ENCODE measurements around the gene PDZD2. TPM values are rescaled to one million over a fixed set of nuclear protein-coding genes. Genes with fewer than 3 reads are reported as not detected.

Gene PDZD2
- total RNA-seq, 4 donors from 2014 or later, result 2.8 to 5.3 (median 4.0) TPM

DNA sequence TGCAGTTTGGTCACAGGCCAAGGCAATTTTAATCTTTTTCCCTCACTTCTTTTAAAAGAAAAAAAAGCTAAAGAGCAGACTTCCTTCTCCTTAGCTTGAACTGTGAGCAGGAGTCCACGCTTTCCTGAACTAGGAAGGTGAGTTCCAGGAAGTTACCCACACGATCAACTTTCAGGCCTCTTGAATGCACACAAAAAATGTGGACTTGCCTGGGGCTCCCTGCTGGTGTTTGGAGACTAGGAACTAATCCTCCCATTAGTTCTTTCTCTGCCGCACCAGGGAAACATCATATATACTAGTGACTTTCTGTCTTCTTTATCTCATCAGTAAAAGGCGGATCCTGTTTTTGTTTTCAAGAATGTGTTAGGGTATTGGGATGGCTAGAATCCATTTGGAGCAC lies 295.2 kb downstream of the PDZD2 start:
- Histone ChIP-seq H3K36me3 (no peaks in the 10 kb centered on the region), H3K27me3 (no peaks in the 10 kb centered on the region), H3K27ac (no peak overlapping the region), H3K4me1 (peaks cover 0 to 3% of the 10 kb centered on the region in 2 donors), H3K4me3 (no peak overlapping the region), H3K9me3 (no peaks in the 10 kb centered on the region)
- ATAC-seq, result no peak
- TF ChIP-seq POLR2A (IDR thresholded peaks at IDR 0.05), result no peak
- TF ChIP-seq, protein P1, sequence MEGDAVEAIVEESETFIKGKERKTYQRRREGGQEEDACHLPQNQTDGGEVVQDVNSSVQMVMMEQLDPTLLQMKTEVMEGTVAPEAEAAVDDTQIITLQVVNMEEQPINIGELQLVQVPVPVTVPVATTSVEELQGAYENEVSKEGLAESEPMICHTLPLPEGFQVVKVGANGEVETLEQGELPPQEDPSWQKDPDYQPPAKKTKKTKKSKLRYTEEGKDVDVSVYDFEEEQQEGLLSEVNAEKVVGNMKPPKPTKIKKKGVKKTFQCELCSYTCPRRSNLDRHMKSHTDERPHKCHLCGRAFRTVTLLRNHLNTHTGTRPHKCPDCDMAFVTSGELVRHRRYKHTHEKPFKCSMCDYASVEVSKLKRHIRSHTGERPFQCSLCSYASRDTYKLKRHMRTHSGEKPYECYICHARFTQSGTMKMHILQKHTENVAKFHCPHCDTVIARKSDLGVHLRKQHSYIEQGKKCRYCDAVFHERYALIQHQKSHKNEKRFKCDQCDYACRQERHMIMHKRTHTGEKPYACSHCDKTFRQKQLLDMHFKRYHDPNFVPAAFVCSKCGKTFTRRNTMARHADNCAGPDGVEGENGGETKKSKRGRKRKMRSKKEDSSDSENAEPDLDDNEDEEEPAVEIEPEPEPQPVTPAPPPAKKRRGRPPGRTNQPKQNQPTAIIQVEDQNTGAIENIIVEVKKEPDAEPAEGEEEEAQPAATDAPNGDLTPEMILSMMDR (IDR thresholded peaks at IDR 0.05 in 4 of 5, conservative IDR thresholded peaks at IDR 0.05 in 1 of 5), result no peak
- in situ Hi-C loops (cut with MboI; ENCODE audit: low sequenced_read_pairs in 4 of 4) (no loop called here), intact Hi-C loops (cut with DNase I; ENCODE audit: low total_unique reads) (no loop called here)
- DNase-seq, result no peak

DNA sequence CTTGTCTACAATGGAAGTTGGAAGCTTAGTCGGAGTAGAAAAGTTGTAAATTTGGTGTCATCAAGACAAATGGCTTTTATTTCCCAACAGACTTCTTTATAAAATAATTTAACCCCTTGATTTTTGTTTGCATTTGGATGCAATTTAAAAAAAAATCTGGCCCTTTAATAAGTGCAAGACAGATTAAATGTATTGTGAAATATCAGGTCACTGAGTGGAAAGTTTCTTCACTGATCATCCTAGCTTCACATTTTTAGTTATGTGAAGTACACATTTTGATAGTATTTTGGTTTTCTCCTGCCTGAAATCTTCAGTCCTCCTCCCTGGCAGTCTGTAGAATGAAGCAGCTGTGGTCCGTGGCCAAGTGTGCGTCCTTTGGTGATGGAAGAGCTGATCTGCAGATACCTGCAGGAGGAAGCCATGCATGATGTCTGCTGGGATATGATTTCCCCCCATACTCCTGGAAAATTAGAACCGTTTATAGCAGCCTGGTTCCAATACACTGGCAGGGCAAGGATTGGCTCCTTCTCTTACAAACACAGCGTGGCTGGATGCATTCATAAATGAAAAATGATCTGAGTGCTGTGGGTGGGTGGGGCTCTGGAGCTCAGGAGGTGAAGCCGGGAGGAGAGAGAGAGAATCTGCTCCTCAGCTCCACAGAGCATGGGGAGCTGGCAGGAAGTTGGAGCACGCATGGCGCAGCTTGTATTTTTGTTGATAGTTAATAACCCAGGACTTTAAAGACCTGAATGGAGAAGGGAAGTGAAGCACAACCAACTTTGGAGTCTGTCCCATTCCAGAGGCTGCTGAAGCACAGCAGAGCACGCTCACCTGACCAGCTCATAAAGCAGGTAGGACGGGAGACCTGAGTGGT lies 296.8 kb downstream of the PDZD2 start:
- DNase-seq (no peak), ATAC-seq (no peak)
- H3K27ac ChIP-seq, result no peak overlapping the region
- peaks cover 0 to 3% of the 10 kb centered on the region in 2 donors for H3K4me1 ChIP-seq
- in situ Hi-C loops (cut with MboI; ENCODE audit: low sequenced_read_pairs in 4 of 4) (no loop called here), intact Hi-C loops (cut with DNase I; ENCODE audit: low total_unique reads) (no loop called here)
- H3K4me3 ChIP-seq, result no peak overlapping the region
- H3K27me3 ChIP-seq, result no peaks in the 10 kb centered on the region
- no peaks in the 10 kb centered on the region for H3K9me3 ChIP-seq
- TF ChIP-seq POLR2A (IDR thresholded peaks at IDR 0.05), result no peak
- TF ChIP-seq, protein P1 (IDR thresholded peaks at IDR 0.05 in 4 of 5, conservative IDR thresholded peaks at IDR 0.05 in 1 of 5), result no peak
- no peaks in the 10 kb centered on the region for H3K36me3 ChIP-seq

DNA sequence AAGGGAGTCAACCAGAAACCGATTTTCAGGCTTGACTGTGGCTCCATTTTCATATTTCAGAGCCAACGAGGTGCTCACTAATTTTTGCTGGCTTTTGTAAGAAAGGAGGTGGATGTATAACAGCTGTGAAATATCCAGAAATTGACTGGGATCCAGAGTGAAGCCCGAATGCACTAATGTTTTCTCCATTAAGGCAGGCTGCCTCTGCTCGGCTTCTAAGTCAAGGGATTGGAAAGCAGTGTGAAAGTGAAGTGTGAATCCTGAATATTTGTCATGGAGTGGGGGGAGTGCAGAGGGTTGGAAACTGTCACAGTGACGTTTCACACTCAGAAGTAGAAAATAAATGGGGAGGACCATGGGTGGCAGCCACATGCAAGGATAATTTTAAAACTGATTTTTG lies 297.8 kb downstream of the PDZD2 start:
- no peak overlapping the region for H3K4me3 ChIP-seq
- no peaks in the 10 kb centered on the region for H3K27me3 ChIP-seq
- no peak for TF ChIP-seq POLR2A (IDR thresholded peaks at IDR 0.05)
- TF ChIP-seq, protein P1 (IDR thresholded peaks at IDR 0.05 in 4 of 5, conservative IDR thresholded peaks at IDR 0.05 in 1 of 5), result no peak
- intact Hi-C loops (cut with DNase I; ENCODE audit: low total_unique reads), result no loop called here
- H3K9me3 ChIP-seq, result no peaks in the 10 kb centered on the region
- in situ Hi-C loops (cut with MboI; ENCODE audit: low sequenced_read_pairs in 4 of 4), result no loop called here
- no peak overlapping the region for H3K27ac ChIP-seq
- no peak for DNase-seq
- ATAC-seq, result no peak
- peaks cover 0 to 3% of the 10 kb centered on the region in 2 donors for H3K4me1 ChIP-seq
- H3K36me3 ChIP-seq, result no peaks in the 10 kb centered on the region

- in situ Hi-C loops (cut with MboI; ENCODE audit: low sequenced_read_pairs in 4 of 4), result no loop called here
- no peaks in the 10 kb centered on the region for H3K36me3 ChIP-seq
- intact Hi-C loops (cut with DNase I; ENCODE audit: low total_unique reads), result no loop called here
- no peak for DNase-seq
- H3K9me3 ChIP-seq, result no peaks in the 10 kb centered on the region
- H3K27me3 ChIP-seq, result no peaks in the 10 kb centered on the region
- H3K27ac ChIP-seq, result no peak overlapping the region
- no peak overlapping the region for H3K4me3 ChIP-seq
- H3K4me1 ChIP-seq, result peaks cover 0 to 3% of the 10 kb centered on the region in 2 donors
- ATAC-seq, result no peak
- TF ChIP-seq POLR2A (IDR thresholded peaks at IDR 0.05), result no peak
- TF ChIP-seq, protein P1 (IDR thresholded peaks at IDR 0.05 in 4 of 5, conservative IDR thresholded peaks at IDR 0.05 in 1 of 5), result no peak
Observed at GRCh38 chr5:31937226-31937625, 298.3 kb downstream of the PDZD2 start.

Measured in gastrocnemius medialis (tissue), 4 donors.